GM19372 (cell line): ENCODE results near the gene ENHO.
"Not testable (repeated sequence)": the region's sequence is repeated elsewhere in the genome, so short reads cannot be mapped to it uniquely, and the experiment has no call there.

Source experiments
- ATAC-seq: cut with Tn5 transposase; IDR thresholded peaks from one replicate; pipeline ENCODE4 v1.9.1; 2021; ENCODE audit warnings: mild to moderate bottlenecking, low read depth, moderate library complexity; ENCODE audit not compliant: unreplicated experiment

Gene ENHO

GRCh38 chr9:34485822-34486221, 37.0 kb downstream of the ENHO start:
- ATAC-seq = no peak

- no peak for ATAC-seq
Measured at GRCh38 chr9:34484678-34485077, 38.1 kb downstream of the ENHO start.

DNA sequence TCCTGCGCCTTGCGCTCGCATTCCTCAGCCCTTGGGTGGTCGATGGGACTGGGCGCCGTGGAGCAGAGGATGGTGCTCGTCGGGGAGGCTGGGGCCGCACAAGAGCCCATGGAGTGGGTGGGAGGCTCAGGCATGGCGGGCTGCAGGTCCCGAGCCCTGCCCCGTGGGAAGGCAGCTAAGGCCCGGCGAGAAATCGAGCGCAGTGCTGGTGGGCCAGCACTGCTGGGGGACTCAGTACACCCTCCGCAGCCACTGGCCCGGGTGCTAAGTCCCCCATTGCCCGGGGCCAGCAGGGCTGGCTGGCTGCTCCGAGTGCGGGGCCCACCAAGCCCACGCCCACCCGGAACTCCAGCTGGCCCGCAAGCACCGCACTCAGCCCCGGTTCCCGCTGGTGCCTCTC, 40.0 kb downstream of the ENHO start:
- ATAC-seq = not testable (repeated sequence)

DNA sequence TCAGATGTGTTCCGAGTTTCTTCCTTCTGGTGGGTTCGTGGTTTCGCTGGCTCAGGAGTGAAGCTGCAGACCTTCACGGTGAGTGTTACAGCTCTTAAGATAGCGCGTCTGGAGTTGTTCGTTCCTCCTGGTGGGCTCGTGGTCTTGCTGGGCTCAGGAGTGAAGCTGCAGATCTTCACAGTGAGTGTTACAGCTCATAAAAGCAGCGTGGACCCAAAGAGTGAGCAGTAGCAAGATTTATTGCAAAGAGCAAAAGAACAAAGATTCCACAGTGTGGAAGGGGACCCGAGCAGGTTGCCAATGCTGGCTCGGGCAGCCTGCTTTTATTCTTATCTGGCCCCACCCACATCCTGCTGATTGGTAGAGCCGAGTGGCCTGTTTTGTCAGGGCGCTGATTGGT, 41.2 kb downstream of the ENHO start:
- ATAC-seq = not testable (repeated sequence)

GRCh38 chr9:34479431-34479866, 43.3 kb downstream of the ENHO start:
- no peak for ATAC-seq

- no peak for ATAC-seq
Measured at GRCh38 chr9:34477541-34477940, 45.2 kb downstream of the ENHO start.

DNA sequence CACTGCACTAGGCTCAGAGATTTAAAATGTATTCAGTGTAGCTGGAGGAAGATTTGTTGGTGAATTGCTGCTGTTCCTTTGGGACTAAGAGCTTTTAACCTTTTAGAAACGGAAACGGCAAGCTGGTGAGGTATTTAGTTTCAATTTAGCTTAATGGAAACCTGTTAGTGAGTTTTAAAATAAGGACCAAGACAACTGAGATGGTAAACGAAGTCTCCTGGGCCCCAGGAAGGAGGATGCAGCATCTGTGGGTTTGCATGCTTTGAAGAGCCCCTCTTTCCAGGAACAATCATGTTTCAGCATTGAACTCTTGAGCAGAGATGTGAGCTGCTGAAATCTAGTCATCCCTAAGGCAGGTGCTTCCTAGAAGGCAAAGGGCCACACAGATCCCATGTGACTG, 47.7 kb downstream of the ENHO start:
- ATAC-seq = no peak
